Sciatic nerve (tissue), 2 donors: ENCODE measurements around the gene LAMTOR2. TPM values are rescaled to one million over a fixed set of nuclear protein-coding genes. Genes with fewer than 3 reads are reported as not detected.
"Not testable (repeated sequence)": the region's sequence is repeated elsewhere in the genome, so short reads cannot be mapped to it uniquely, and the experiment has no call there.

Experiments
- ATAC-seq: fragments of 200-7000 bp; cut with Tn5 transposase; one replicate; pipeline ENCODE4 v1.9.1; 2020; ENCODE audit warnings: mild to moderate bottlenecking, moderate library complexity
- DNase-seq: peaks from one replicate; pipeline ENCODE4 v3.0.0-alpha.2; 2020; ENCODE audit warnings: low spot score
- intact Hi-C: fragments of 100-400 bp; cut with DNase I; formaldehyde crosslinking; loops from one replicate; pipeline ENCODE4 v1.14.2; 2022
- total RNA-seq: library from RNA; stranded (reverse); fragmentation: NEBNext Ultra II Directional; extraction: Animal tissue kit (Norgen Biotek cat#: 25700); gene quantifications from one replicate; pipeline ENCODE4 v1.2.1, GENCODE V29; 2021
- donor health status: DM: no; HTN: no; CAD: no.
- donor health status: DM: no; HTN: no; CAD: no.

Gene LAMTOR2
- total RNA-seq, 1 donor from 2014 or later = 35.8 TPM

DNA sequence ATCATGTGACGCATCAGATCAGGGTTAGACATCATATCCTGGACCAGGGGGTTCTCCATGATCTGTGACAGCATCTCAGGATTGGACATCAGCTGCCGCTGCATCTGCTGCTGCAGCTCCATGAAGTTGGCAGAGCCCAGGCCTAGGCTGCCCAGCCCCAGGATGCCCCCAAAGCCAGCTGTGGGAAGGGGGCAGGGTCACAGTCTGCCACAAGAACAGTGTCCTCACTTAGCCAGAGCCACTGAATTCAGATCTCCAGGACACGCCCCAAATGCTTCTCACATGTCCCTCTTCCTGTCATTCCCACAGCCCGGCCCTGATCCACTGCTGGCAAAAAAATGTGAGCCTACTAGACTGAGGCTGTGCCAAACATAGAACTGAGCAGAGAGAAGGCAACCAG is 4.2 kb upstream of the LAMTOR2 start:
- intact Hi-C loops = no loop called here
- no peak for ATAC-seq

DNA sequence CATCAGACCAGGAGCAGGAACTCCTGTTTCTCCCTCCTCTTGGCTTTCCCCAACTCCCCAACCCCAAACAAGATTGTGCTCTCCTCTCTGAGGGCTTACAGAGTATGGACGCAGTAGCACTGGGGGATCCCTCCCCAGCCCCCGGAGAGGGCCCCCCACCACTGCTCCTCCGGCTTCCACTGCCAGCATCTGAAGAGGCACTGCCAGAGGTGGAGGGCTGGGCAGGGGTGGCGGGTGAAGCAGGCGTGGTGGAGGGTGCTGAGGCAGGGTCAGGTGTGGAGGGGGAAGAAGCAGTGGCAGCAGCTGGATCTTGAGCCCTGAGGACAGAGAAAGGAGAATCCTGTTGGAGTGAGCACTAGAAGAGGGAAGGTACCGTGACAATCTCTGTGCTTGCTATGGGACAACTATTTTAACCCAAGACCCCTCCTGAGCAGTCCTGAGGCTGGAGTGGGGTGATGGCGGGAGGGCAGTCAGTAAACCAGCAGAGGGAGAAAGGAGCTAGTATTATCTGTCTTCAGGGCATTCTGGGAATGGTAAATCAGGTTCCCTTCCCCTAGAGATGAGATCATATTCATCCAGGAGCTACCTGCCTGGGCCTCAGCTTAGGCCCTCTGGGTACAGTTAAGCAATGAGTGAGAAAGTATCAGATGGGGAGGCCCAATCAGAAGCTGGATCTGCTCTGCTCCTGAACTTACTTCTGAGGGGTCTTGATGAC is 3.4 kb upstream of the LAMTOR2 start:
- intact Hi-C loops = no loop called here
- DNase-seq = no peak
- no peak for ATAC-seq

More for the DNA sequence above, 4.2 kb upstream of the LAMTOR2 start:
- DNase-seq = no peak

DNA sequence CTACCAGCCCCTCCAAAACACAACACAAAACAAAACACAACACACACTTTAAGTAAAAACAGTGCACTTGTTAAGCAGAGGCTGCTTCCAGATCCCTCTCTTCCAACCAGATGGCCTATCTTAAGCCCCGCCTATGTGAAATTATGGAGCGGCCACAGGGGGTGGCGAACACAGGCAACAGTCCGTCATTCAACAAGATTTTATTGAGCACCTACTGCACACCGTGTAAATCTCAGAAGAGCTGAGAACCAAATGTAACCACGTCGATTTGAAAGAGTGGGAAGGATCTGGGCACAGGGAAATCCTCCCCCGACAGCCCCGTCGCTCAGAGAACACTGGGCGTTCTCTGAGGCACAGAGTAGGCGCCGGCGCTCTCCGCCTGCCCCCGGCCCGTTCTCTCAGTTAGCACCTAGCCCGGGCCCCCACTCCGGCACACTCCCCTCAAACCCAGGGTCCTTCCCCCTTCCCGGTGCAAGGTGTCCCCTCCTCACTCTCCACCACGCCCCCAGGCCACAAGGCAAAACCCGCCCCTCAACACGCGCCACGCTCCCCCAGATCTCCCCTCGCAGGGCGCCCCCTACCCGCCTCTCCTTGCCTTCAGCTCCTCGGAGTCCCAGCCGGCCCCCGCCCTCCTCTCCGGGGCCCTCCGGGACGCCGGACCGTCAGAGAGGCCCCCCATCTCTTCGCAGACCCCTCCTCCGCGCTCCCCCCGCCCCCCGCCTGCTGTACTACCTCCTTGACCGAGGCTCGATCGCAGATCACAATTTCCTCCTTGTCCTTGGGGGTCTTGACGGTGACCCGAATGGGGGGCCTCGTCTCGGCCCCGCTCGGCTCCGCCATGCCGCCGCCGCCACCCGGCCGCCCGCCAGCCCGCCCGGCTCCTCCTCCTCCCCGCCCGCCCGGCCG is 1.5 kb upstream of the LAMTOR2 start:
- intact Hi-C loops = no loop called here
- DNase-seq = peak; percentile 87
- ATAC-seq = peak; percentile 5

DNA sequence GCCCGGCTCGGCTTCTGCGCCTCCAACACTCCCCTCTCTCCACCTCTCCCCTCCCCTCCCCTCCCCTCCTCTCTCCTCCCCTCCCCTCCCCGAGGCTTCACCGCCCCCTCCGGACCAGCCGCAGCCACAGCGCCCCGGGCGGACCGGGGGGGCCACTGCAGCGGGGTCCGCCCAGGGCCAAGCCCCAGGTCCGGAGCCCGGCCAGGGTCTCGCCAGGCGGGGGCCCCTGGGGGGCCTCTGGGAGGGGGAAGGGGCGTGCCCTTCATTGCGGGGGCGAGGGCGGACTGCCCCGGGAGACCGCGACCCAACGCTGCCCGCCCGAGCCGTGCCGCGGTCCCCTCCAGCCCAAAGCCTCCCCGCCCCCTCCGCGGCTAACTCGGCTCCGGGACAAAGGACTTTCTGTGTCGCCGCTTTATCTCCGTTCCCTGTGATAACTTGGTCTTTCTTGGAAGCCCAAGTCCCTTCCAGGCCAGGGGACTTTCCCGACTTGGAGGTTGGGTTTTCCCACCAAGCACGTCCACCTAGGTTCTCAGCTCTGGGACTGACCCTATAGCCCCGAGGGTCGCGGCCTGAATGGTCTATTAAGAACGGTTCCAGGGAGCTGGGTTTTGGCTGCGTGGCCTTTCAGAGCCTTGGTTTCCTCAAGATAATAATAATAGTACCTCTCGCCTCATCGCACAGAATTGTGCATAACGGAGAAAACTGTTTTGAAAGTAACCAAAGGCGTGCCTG is 648 bp upstream of the LAMTOR2 start, which contains the start of gene UBQLN4:
Gene UBQLN4, minus strand, starts transcription at position 31 of the 732 bp plus-strand sequence. CDS start 97 bp downstream, outside the sequence.
- intact Hi-C loops = no loop called here
- DNase-seq (peak; percentile 93), ATAC-seq (peak; percentile 72)

DNA sequence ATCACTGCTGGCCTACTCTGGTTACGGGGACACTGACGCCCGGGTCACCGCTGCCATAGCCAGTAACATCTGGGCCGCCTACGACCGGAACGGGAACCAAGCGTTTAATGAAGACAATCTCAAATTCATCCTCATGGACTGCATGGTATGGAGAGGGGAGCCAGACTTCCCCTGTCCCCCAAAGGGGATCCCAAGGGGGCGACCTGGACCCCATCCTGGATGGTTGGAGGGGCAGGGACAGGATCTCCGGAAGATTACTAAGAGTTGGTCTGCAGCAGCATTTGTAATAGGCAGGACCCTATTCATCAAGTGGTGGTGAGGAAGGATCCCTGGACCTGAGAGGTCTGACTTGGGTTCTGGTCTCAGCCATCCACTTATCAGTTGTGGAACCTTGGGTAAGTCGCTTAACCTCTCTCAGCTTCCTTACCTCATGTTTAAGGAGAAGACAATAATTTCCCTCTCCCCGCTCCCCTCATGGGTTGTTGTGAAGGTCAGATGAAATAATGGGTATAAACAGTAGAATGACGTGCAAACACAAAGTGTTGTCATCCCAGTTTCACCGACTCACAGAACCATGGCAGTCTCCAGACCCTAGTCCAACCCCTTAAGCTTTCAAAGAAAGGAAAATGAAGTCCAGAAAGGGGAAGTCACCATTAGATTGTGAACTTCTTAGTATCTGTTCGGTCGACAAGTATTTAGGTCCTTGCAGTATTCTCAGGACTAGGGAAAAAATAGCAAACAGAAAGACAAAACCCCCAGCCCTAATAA is 883 bp downstream of the LAMTOR2 start:
- ATAC-seq = no peak
- DNase-seq = peak; percentile 62

DNA sequence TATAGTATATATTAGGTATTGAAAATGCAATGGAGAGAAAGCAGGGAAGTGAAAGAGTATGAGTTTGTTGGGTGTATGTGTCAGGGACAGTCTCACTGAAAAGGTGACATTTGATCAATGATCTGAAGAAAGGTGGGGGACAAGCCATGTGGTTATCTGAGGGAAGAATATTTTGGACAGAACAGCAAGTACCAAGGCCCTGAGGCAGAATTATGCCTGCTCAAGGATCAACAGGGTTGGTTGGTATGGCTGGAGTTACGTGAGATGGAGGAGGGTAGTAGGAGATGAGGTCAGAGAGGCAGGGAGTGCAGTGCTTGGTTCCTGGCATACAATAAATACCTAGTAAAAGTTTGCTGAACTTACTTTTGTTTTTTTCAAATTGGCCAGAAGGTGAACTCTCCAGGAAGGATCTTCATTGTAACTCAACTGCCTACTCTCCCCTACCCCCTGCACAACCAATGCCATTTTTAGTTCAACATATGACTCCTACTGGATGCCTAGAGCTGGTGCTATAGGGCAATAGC is 1.8 kb downstream of the LAMTOR2 start:
- intact Hi-C loops = no loop called here
- DNase-seq (no peak), ATAC-seq (no peak)

More for the DNA sequence above, 883 bp downstream of the LAMTOR2 start:
- intact Hi-C loops = no loop called here

DNA sequence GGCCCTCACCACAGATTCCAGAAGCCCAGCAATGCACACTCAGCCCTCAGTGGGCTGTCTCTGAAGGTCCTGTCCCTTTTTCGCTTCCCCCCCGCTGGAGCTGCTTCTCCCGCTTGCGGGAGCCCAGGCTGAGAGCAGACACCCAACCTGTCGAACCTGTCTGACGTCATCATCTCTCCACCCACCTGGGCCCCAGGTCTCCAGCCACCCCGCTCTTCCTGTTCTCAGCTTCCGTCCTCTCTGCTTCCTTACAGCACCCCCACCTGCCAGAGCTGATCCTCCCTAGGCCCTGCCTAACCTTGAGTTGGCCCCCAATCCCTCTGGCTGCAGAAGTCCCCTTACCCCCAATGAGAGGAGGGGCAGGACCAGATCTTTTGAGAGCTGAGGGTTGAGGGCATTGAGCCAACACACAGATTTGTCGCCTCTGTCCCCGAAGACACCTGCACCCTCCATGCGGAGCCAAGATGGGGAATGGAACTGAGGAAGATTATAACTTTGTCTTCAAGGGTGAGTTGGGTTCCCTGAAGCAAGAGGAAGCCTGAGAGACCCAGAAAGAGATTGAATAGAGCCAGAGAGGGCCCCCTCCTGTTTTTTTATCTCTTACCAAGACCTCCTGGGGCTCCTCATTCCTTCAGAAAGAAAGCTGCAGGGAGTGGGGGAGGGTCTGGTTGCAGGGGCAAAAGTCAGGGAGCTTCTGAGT is 6.5 kb downstream of the LAMTOR2 start, which contains the start of gene RAB25:
Gene RAB25, plus strand, starts transcription at position 224 of the 700 bp plus-strand sequence. Its CDS starts 241 bp downstream, at position 465.
- intact Hi-C loops = no loop called here
- DNase-seq (no peak), ATAC-seq (no peak)

DNA sequence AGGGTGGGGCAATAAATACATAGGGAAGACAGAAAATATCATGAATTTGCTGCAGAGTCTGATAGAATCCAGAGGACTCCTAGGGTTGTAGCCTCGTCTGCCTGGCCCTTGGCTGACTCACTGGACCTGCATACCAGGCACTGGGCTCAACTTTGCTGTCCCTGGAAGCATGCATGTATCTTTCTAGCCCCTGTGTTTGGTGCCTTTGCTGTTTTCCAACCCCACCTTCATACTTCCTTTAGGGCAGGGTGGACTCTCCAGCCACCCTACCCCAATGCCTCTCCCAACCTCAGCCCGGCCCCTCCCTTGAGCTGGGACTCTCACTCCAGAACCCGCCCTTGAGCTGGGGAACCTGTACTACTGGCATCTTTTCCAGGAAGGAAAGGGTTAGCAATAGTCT is 7.6 kb downstream of the LAMTOR2 start:
- no peak for ATAC-seq
- intact Hi-C loops = no loop called here

DNA sequence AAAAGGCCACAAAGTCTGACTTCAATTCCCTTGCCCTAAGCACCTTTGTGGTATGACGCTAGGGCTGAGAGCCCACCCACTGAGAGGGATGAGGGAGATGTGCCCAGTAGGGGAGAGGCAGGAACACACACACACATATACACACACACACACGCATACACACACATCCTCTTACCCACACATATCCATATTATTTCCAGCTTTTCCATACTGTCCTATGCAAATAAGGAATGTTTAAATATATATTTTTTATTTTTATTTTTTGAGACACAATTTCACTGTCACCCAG is 9.4 kb downstream of the LAMTOR2 start:
- no peak for ATAC-seq
- intact Hi-C loops = no loop called here
- no peak for DNase-seq

More for the DNA sequence above, 7.6 kb downstream of the LAMTOR2 start:
- DNase-seq = no peak

DNA sequence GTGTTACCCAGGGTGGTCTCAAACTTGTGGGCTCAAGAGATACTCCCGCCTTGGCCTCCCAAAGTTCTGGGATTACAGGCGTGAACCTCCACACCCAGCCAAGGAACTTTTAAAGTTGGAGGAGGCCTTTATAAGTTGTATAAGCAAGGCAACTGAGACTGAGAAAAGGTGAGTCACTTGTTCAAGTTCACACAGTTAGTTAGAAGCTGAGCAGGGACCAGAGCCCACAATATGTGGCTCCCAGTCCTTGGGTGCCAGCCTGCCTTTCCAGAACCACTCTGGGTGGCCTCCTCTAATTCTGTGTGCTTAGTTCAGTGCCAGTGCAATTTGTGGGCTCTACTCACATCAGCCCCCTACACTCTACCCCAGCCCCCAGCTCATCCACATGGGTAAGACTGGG is 10.0 kb downstream of the LAMTOR2 start:
- no peak for DNase-seq
- intact Hi-C loops = no loop called here

DNA sequence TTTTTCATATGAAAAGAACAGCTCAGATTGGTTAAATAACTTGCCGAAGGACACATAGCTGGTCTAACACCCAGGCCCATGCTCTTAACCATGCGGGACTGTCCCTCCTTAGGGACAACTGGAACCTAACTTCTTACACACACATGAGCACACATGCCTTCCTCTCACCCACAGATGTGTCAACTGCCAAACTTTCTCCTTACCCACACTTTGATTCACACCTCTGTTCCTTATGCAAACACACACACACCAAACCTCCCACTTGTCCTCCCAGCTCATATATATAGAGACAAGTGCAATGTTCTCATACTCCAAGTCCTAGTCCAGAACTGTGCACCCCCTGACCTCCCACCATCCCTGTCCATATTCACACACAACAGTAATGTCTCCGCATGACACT is 10.6 kb downstream of the LAMTOR2 start:
- intact Hi-C loops = no loop called here
- DNase-seq (no peak), ATAC-seq (no peak)

More for the DNA sequence above, 10.0 kb downstream of the LAMTOR2 start:
- ATAC-seq = no peak

DNA sequence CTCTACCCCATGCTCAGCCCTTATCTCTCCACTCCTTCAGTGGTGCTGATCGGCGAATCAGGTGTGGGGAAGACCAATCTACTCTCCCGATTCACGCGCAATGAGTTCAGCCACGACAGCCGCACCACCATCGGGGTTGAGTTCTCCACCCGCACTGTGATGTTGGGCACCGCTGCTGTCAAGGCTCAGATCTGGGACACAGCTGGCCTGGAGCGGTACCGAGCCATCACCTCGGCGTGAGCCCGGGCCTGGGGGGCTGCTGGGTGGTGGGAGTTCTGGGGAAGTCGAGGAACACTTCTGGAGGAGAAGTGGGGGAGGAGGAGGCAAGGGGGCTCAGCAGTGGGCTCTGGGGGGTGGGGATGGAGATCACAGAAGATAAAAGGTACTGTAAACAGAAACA is 11.3 kb downstream of the LAMTOR2 start:
- DNase-seq (no peak), ATAC-seq (no peak)
- intact Hi-C loops = no loop called here

DNA sequence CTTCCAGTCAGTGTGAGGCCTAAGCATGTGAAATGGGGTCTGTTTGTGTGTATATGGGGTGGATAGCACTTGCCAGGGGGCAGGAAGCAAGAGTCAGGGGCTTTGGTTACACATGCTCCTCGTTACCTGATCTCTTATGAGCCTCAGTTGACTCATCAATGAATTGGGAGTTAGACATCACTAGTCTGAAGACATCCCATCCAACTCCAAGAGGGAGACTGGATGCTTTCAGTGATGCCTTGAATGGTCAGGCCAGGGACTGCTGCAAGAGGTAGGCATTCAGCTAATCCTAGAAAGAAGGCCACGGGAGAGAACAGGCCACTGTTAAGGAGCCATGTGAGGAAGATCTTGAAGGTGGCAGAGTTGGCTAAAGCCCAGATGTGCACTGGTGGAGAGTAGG is 12.7 kb downstream of the LAMTOR2 start:
- DNase-seq (no peak), ATAC-seq (no peak)
- intact Hi-C loops = no loop called here

DNA sequence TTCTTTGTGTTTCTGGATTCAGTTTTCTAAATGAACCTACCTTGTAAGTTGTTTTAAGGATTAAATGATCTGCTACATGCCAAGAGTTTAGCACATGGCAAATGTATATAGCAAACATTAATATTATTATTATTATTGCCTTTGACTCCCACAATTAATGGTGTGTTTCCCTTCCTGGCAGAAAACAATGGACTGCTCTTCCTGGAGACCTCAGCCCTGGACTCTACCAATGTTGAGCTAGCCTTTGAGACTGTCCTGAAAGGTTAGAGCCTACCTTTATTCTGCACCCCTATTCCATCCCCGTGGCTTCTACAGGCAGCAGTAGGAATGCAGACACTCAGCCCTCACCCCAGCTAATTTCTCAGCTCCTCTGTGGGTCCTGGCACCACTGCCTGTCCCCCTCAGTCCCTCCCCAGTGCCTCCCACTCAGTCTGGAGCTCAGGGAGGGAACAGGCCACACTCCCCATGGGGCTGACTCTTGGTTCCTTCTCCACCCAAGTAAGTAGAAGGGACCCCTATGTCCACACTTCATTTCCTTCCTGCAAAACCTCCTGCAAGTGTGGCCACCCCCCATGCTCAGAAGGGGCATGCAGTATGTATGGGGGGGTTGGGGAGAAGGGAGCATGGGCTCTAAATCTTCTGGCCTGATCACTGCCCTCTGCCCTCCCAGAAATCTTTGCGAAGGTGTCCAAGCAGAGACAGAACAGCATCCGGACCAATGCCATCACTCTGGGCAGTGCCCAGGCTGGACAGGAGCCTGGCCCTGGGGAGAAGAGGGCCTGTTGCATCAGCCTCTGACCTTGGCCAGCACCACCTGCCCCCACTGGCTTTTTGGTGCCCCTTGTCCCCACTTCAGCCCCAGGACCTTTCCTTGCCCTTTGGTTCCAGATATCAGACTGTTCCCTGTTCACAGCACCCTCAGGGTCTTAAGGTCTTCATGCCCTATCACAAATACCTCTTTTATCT is 15.2 kb downstream of the LAMTOR2 start:
- ATAC-seq (no peak), DNase-seq (no peak)
- intact Hi-C loops = no loop called here

DNA sequence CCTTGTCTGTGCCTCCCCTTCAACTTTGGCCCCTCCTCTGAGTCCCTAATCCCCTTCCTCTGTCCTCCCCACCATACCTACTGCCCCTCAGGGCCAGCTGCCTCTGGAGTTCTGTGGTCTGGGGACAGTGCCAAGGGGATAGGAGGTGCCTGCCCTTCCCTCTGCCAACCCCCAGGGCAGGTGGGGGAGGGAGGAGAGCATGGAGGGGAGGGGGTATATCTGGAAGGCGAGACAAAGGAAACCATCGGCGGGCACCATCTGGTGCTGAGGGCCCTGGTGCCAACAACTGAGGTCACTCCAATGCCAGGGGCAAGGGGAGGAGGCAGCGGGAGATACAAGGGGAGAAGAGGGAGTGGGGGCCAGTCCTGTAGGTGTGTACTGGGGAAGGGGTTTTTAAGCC is 16.0 kb downstream of the LAMTOR2 start:
- ATAC-seq = no peak
- intact Hi-C loops = no loop called here
- DNase-seq = no peak

DNA sequence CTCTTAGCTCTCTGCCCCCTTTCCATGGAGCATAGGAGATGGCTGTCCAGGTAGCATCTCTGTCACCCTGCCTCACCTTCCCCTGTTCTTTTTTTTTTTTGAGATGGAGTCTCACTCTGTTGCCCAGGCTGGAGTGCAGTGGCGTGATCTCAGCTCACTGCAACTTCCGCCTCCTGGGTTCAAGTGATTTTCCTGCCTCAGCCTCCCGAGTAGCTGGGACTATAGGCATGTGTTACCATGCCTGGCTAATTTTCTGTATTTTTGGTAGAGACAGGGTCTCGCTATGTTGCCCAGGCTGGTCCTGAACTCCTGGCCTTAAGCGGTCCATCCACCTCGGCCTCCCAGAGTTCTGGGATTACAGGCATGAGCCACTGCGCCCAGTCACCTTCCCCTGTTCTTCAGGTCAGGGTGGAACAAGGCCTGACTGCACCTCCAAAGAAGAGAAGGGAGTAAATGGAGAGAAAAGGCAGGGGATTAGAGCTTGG is 16.8 kb downstream of the LAMTOR2 start:
- ATAC-seq, intact Hi-C loops, DNase-seq: not testable (repeated sequence)

DNA sequence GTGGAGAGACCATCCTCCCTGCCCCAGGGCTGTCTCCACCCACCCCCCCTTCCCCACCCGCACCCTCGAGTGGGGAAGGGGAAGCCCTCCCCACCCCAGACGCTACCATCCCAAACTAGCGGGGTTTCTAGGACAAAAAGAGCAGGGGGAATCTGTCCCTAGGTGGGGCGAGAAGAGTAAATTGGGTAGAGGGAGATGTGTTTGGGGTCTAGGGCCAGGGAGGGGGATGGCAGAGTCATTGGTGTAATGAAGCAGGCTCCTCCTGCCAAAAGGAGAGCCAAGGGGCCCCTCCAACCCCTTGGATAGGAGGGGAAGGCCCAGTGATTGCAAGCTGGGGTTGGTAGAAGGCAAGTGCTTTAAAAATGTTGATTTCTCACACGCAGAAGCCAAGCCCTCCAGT is 17.7 kb downstream of the LAMTOR2 start:
- DNase-seq (no peak), ATAC-seq (no peak)
- intact Hi-C loops = no loop called here
